Lower leg skin (tissue), 4 donors: ENCODE results near the gene APP. TPM values are rescaled to one million over a fixed set of nuclear protein-coding genes. Genes with fewer than 3 reads are reported as not detected.

Source experiments
- DNase-seq, 2 donors: peaks; one replicate each; pipeline ENCODE4 v3.0.0-alpha.2; 2019; ENCODE audit warnings: low spot score in 2 of 2
- H3K4me3 ChIP-seq: fragments of 200-600 bp; sonication (generic); 2 replicates; pipeline ENCODE4 v1.5.1; 2017; ENCODE audit warnings: mild to moderate bottlenecking, low read depth; ENCODE audit not compliant: poor library complexity, severe bottlenecking
- POLR2A ChIP-seq, 2 donors: fragments of 450-650 bp; IDR thresholded peaks; one replicate each; pipeline ENCODE4 v1.6.1; 2016 to 2017; ENCODE audit warnings: antibody characterized with exemption in 2 of 2, mild to moderate bottlenecking in 1 of 2, moderate library complexity in 1 of 2
- WGBS, 2 donors: methylation state at CpG; one replicate each; pipeline ENCODE4 v1.1.5; 2018; 5-methylcytosine and 5-hydroxymethylcytosine counted together
- intact Hi-C: fragments of 100-400 bp; cut with DNase I; formaldehyde crosslinking; loops from one replicate; pipeline ENCODE4 v1.15.0; 2023; ENCODE audit warnings: low total_unique reads
- total RNA-seq, 4 donors: library from RNA; depleted of rRNA; stranded (reverse); fragments of >200 nt; gene quantifications; one replicate each; pipeline ENCODE4 v1.1.0, GENCODE V29; 2016
- TF ChIP-seq, protein P1 (sequence below), 3 donors: fragments of 450-650 bp; IDR thresholded peaks; one replicate each; pipeline ENCODE4 v1.5.1; 2016; ENCODE audit warnings: antibody characterized with exemption in 3 of 3, mild to moderate bottlenecking in 3 of 3, moderate library complexity in 2 of 3

Gene APP
- total RNA-seq, 4 donors from 2014 or later, result 240 to 403 (median 331) TPM

DNA sequence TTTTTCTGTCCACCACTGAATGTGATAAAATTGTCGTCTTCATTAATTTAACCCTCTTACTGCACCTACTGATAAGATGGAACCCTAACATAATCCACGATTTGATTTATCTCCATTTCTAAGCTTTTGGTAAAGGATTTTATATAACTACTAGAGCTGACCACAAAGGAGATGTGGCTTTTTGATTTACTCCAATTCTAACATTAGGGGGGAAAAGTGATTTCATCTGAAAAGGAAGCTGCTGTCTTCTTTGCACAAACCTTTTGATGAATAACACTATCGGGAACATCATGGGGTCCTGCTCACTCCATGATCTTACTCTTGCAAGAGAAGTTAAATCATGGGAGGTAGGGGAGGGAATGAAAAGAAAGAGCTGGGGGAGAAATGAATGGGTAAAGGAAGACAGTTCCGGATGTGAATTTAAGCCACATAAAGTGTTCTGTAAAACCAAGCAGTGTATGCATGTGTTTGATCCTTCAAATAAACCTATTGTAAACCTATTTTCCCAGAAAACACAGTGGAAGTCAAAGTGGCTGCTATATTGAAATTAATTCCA is 274.0 kb downstream of the APP start:
- intact Hi-C loops, result no loop called here
- 67 to 78% methylated on average over 4 of the region's 4 CpGs for WGBS, 2 donors
- DNase-seq, result no peak

DNA sequence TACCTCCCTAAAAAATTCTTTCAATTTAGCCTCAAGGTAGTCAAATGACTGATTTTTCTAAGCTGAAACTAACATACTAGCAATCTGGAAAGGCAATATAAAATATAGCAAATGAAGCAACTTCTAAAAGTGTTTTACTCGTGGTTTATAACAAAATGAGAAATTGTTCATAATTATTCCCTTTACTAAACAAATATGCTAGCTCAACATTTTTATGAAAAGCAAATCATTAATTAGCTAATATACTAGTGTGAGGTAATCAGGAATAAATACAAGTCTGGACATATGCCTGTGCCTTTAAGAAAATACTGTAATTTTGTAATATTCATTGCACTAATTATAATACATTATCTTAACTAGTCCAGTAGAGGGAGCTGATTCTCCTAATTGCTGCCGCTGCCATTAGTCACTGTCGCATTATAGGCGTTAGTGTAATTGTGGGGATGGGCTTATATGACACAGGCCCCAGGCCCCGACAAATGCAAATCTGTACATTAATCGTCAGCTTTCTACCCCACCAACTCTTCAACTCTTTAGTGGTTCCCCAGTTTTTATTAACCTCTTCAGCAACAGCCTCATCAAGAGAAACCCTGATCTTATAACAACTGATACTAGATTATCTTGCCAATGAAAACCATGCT is 274.9 kb downstream of the APP start:
- no peak for DNase-seq
- H3K4me3 ChIP-seq, result no peak overlapping the region
- TF ChIP-seq POLR2A (IDR thresholded peaks at IDR 0.05), result no peak
- TF ChIP-seq, protein P1, sequence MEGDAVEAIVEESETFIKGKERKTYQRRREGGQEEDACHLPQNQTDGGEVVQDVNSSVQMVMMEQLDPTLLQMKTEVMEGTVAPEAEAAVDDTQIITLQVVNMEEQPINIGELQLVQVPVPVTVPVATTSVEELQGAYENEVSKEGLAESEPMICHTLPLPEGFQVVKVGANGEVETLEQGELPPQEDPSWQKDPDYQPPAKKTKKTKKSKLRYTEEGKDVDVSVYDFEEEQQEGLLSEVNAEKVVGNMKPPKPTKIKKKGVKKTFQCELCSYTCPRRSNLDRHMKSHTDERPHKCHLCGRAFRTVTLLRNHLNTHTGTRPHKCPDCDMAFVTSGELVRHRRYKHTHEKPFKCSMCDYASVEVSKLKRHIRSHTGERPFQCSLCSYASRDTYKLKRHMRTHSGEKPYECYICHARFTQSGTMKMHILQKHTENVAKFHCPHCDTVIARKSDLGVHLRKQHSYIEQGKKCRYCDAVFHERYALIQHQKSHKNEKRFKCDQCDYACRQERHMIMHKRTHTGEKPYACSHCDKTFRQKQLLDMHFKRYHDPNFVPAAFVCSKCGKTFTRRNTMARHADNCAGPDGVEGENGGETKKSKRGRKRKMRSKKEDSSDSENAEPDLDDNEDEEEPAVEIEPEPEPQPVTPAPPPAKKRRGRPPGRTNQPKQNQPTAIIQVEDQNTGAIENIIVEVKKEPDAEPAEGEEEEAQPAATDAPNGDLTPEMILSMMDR (IDR thresholded peaks at IDR 0.05), result no peak
- intact Hi-C loops, result no loop called here
- 15 to 16% methylated on average over 6 of the region's 6 CpGs for WGBS, 2 donors

More for the DNA sequence above, 274.0 kb downstream of the APP start:
- TF ChIP-seq, protein P1 (IDR thresholded peaks at IDR 0.05), result no peak
- TF ChIP-seq POLR2A (IDR thresholded peaks at IDR 0.05), result no peak
- no peak overlapping the region for H3K4me3 ChIP-seq

DNA sequence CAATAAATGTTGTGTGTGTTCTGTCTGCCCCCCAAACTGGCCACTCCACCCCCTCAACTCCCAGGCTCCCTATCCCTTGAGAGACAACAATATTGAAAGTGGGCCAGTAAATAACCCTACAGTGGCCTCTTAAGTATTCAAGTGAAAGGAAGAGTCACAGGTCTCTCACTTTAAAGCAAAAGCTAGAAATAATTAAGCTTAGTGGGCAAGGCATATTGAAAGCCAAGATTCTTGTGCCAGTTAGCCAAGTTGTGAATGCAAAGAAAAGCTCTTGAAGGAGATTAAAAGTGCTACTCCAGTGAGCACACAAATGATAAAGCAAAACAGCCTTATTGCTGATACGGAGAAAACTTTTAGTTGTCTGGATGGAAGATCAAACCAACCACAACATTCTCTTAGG is 277.4 kb downstream of the APP start:
- no peak for DNase-seq
- 82 to 100% methylated on average over 1 of the region's 1 CpG for WGBS, 2 donors
- TF ChIP-seq, protein P1 (IDR thresholded peaks at IDR 0.05), result no peak
- no peak for TF ChIP-seq POLR2A (IDR thresholded peaks at IDR 0.05)
- intact Hi-C loops, result loop anchor here (5.0 kb wide), 1 partner anchor 279 kb away; the partner anchor contains the start of gene APP
- no peak overlapping the region for H3K4me3 ChIP-seq

- TF ChIP-seq POLR2A (IDR thresholded peaks at IDR 0.05), result no peak
- TF ChIP-seq, protein P1 (IDR thresholded peaks at IDR 0.05), result no peak
- no peak overlapping the region for H3K4me3 ChIP-seq
- DNase-seq, result no peak
- intact Hi-C loops, result loop anchor here (5.0 kb wide), 1 partner anchor 281 kb away; the partner anchor contains the start of gene APP
- WGBS, 2 donors, result 90 to 93% methylated on average over 5 of the region's 5 CpGs
Measured at GRCh38 chr21:25891596-25891995, 279.0 kb downstream of the APP start.

DNA sequence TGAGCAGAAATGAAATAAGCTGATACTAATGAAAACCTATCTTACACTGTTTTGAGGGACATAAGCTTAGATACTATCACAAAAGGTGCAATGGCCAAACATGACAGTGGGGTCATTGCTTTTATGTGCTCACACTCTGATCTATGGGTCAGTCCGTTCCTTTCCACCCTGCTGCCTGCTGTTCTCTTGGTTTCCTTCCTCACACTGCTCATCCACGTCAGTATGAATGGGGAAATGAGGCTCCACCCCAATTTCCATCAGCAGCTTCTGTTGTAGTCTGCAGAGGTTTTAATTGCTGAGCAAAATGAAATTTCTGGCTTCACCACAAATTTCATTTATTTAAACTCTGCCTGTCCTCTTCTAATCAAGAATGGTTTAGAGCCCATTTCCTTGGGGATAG is 280.6 kb downstream of the APP start:
- no peak for DNase-seq
- intact Hi-C loops, result loop anchor here (5.0 kb wide), 1 partner anchor 282 kb away; the partner anchor contains the start of gene APP
- WGBS, 2 donors, result 65 to 80% methylated on average over 2 of the region's 2 CpGs
- no peak overlapping the region for H3K4me3 ChIP-seq
- no peak for TF ChIP-seq POLR2A (IDR thresholded peaks at IDR 0.05)
- TF ChIP-seq, protein P1 (IDR thresholded peaks at IDR 0.05), result no peak
